Cardiac muscle cell (in vitro differentiated cells and primary cell): ENCODE results near the gene MRPL12. TPM values are rescaled to one million over a fixed set of nuclear protein-coding genes. Genes with fewer than 3 reads are reported as not detected.
"Not testable (repeated sequence)": the region's sequence is repeated elsewhere in the genome, so short reads cannot be mapped to it uniquely, and the experiment has no call there.

Experiments used
- DNase-seq, 2 donors: peaks; one replicate each; pipeline versions ENCODE4 v3.0.0 to v3.0.0-alpha.2; 2010 to 2017; ENCODE audit warnings: low read depth in 1 of 2, low spot score in 1 of 2
- H3K27ac ChIP-seq: fragments of 200-600 bp; sonication (generic); 2 replicates; pipeline ENCODE4 v1.5.1; 2016
- H3K27me3 ChIP-seq: fragments of 200-600 bp; sonication (generic); 2 replicates; pipeline ENCODE4 v1.6.0; 2016; ENCODE audit warnings: control low read depth
- H3K36me3 ChIP-seq: fragments of 200-600 bp; sonication (generic); 2 replicates; pipeline ENCODE4 v1.5.1; 2016; ENCODE audit warnings: control low read depth
- H3K4me1 ChIP-seq: fragments of 200-600 bp; sonication (generic); 2 replicates; pipeline ENCODE4 v1.8.1; 2017; ENCODE audit warnings: low read depth, mild to moderate bottlenecking, mixed run types
- H3K4me3 ChIP-seq: fragments of 200-600 bp; sonication (generic); 2 replicates; pipeline ENCODE4 v1.5.1; 2016; ENCODE audit warnings: mild to moderate bottlenecking
- H3K9me3 ChIP-seq: fragments of 200-600 bp; sonication (generic); 2 replicates; pipeline ENCODE4 v1.5.1; 2017; ENCODE audit warnings: low read depth, mild to moderate bottlenecking, control low read depth
- polyA plus RNA-seq: library from polyadenylated mRNA; unstranded; fragments of >200 nt; fragmentation: Nextera tagmentation; extraction: Ambion mirVana; gene quantifications from 2 replicates; pipeline ENCODE4 v1.2.1, GENCODE V29; 2016
- total RNA-seq: library from RNA; depleted of rRNA; stranded (reverse); fragments of >200 nt; gene quantifications from 2 replicates; pipeline ENCODE4 v1.2.3, GENCODE V29; 2016
- TF ChIP-seq, protein P1 (sequence below): IDR thresholded peaks from 2 replicates; pipeline ENCODE4 v1.5.1; 2012; ENCODE audit warnings: low read depth, mild to moderate bottlenecking, low read length

MRPL12 gene
- total and polyA plus RNA-seq, 2 experiments from 2014 or later = 47.5 to 222 TPM

DNA sequence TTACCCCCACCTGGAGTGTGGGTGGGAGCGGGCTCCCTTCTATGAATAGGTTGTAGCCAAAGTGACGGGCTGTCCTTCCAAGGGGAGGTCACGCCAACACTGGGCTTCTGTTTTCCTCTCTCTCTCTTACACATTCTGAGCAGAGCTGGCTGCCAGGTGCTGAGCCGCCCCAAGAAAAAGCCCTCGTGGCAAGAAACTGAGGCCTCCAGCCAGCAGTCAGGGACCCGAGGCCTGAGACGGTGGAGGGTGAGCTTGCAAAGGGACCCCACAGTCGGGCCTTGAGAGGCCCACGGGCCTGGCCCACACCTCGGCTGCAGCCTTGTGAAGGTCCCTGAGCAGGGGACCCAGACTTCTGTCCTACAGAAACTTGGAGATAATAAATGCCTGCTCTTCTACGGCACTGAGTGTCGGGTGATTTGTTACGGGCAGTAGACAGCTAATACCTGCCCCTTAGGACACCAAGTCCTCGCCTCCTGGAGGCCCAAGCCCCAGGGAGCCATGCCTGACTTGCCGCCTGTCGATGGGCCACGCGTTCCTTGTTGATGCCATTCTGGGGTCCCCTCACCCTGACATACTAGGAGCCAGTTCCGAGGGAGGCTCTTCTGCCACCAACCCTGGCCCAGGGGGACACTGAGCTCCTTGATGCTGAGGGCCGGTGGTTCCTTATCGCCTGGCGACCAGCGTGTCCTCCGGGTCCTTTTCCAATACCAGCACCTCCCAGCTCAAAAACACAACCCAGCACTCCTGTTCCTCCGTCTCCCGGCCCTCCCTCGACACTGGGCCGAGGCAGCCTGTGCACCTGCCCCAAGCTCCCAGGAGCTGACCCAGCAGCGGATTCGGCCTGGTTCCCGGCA, 35.0 kb downstream of the MRPL12 start:
- no peak overlapping the region for H3K4me3 ChIP-seq
- H3K27ac ChIP-seq = peak overlapping the region; percentile 39
- H3K9me3 ChIP-seq = no peaks in the 10 kb centered on the region
- H3K4me1 ChIP-seq = no peaks in the 10 kb centered on the region
- H3K27me3 ChIP-seq = peaks cover 5% of the 10 kb centered on the region
- TF ChIP-seq, protein P1, sequence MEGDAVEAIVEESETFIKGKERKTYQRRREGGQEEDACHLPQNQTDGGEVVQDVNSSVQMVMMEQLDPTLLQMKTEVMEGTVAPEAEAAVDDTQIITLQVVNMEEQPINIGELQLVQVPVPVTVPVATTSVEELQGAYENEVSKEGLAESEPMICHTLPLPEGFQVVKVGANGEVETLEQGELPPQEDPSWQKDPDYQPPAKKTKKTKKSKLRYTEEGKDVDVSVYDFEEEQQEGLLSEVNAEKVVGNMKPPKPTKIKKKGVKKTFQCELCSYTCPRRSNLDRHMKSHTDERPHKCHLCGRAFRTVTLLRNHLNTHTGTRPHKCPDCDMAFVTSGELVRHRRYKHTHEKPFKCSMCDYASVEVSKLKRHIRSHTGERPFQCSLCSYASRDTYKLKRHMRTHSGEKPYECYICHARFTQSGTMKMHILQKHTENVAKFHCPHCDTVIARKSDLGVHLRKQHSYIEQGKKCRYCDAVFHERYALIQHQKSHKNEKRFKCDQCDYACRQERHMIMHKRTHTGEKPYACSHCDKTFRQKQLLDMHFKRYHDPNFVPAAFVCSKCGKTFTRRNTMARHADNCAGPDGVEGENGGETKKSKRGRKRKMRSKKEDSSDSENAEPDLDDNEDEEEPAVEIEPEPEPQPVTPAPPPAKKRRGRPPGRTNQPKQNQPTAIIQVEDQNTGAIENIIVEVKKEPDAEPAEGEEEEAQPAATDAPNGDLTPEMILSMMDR = no peak
- DNase-seq = no peak
- no peaks in the 10 kb centered on the region for H3K36me3 ChIP-seq

DNA sequence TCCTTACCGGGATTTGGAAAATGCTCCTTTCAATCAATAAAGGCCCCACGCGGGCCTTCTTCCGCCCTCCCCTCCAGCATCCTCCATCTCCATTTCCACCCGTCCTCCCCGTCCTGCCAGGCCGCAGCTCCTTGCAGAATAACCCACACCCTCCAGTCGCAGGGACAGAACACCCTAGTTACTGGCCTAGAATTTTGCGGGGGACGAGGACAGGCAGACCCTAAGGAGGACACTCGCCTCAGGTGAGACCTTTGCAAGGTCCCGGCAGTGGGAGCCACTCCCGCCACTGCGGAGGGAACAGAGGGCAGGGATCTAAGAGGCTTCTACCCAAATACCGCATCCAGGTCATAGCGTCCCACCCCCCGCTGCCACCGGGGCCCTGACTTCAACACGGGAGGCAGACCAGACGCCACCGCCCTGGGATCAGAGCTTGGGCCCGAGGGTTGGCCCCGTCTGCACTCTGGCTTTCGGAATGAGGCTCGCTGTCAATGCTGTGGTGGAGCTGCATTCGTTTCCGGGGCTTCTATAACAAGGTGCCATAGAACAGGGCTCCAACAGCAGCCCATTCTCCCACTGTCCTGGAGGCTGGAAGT, 35.7 kb downstream of the MRPL12 start:
- Histone ChIP-seq H3K36me3 (no peaks in the 10 kb centered on the region), H3K4me1 (no peaks in the 10 kb centered on the region)

DNA sequence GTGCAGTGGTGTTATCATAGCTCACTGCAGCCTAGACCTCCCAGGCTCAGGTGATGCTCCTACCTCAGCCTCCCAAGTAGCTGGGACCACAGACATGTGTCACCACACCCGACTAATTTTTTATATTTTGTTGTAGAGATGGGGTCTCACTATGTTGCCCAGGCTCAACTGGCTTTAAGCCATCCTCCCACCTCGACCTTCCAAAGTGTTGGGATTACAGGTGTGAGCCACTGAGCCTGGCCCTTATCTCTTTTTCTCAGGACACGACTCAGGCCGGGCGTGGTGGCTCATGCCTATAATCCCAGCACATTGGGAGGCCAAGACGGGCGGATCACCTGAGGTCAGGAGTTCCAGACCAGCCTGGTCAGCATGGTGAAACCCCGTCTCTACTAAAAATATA, 36.4 kb downstream of the MRPL12 start:
- DNase-seq, H3K4me3 ChIP-seq, H3K27me3 ChIP-seq, H3K27ac ChIP-seq, H3K4me1 ChIP-seq, H3K9me3 ChIP-seq, H3K36me3 ChIP-seq: not testable (repeated sequence)

More for the DNA sequence above, 35.7 kb downstream of the MRPL12 start:
- Histone ChIP-seq H3K27me3 (no peaks in the 10 kb centered on the region), H3K27ac (no peak overlapping the region), H3K9me3 (no peaks in the 10 kb centered on the region), H3K4me3 (no peak overlapping the region)
- DNase-seq = no peak
- TF ChIP-seq, protein P1 = no peak

DNA sequence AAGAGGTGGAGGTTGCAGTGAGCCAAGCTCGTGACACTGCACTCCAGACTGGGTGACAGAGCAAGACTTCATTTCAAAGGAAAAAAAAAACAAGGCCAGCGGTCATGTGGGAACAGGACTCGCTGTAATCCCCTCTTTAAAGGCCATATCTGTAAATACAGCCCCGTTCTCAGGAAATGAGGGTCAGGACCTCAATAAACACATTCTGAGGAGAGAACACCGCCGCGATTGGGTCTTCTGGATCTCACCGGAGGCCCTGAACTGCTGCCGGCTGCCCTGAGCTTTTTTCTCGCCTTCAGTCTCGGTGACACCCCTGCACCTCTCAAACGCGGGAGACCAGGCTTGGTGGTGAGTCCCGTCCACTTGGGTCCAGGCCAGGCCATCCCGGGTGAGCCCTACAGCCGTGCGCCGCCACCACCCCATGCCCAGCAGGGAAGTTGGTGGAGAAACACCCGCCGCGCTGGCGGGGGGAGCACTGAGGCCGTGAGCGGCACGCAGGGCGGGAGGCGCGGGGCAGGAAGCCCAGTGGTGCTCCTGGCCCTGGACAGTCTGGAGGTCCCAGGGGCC, 37.3 kb downstream of the MRPL12 start:
- H3K36me3 ChIP-seq = no peaks in the 10 kb centered on the region
- H3K27ac ChIP-seq = no peak overlapping the region
- H3K9me3 ChIP-seq = no peaks in the 10 kb centered on the region
- H3K4me1 ChIP-seq = no peaks in the 10 kb centered on the region
- TF ChIP-seq, protein P1 = no peak
- H3K27me3 ChIP-seq = no peaks in the 10 kb centered on the region
- no peak for DNase-seq
- no peak overlapping the region for H3K4me3 ChIP-seq

DNA sequence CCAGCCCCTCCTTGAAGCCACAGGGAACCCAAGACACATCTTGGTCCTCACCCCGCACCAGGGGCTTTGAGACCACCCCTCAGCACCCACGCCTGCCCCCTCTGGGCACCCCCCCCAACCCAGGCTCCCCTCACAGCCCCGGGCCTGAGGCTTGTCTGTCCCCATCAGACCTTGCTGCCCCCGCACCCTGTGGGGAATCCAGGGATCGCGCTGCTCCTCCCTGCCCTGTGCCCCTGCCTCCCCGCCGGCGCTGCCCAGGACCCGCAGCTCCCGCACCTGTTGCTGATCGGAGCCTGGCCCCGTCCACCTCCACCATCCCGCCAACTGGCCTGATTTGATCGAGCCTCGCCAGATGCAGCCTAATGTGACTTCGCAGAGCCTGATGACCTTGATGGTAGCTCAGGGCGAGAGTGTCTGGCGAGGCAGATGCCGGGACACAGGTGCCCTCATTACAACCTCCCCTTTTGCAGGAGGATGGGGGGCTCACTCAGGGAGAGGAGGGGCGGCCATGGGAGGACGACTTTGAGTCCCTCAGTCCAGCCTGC, 38.0 kb downstream of the MRPL12 start:
- no peaks in the 10 kb centered on the region for H3K9me3 ChIP-seq
- H3K4me1 ChIP-seq = no peaks in the 10 kb centered on the region
- TF ChIP-seq, protein P1 = no peak
- no peak overlapping the region for H3K27ac ChIP-seq
- H3K4me3 ChIP-seq = no peak overlapping the region
- DNase-seq = no peak
- no peaks in the 10 kb centered on the region for H3K36me3 ChIP-seq
- H3K27me3 ChIP-seq = no peaks in the 10 kb centered on the region
